ENCODE measurements around the gene FTL.
A peak's percentile ranks its signal among the peaks of the same experiment; 100 is the strongest.

Gene FTL

DNA sequence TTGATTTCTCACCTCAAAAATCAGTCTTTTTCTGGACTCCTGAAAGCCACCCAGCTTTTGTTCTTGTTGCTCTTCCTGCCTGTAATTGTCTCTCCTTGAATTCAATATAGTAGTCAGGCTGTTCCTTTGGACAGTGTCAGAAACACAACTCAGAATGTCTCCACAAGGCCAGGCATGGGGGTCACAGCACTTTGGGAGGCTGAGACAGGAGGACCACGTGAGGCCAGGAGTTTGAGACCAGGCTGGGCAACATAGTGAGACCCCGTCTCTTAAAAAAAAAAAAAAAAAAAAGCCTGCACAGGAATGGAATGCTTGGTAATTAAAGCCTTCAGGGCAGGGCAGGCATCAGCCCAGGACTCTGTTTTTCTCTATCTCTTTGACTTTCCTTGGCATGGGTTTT lies 19.3 kb upstream of the FTL start:
- DNase-seq (ENCODE audit: low read depth in 2 of 2): no peak

- DNase-seq (ENCODE audit: low read depth in 2 of 2): no peak
Observed at GRCh38 chr19:48946463-48947257, 18.4 kb upstream of the FTL start.

- no peak for DNase-seq (ENCODE audit: low read depth in 2 of 2)
Observed at GRCh38 chr19:48947258-48947542, 17.9 kb upstream of the FTL start.

- no peak for DNase-seq (ENCODE audit: low read depth in 2 of 2)
Observed at GRCh38 chr19:48950159-48950558, 14.9 kb upstream of the FTL start.

- no peak for DNase-seq (ENCODE audit: low read depth in 2 of 2)
Observed at GRCh38 chr19:48950830-48951519, 14.1 kb upstream of the FTL start.

DNA sequence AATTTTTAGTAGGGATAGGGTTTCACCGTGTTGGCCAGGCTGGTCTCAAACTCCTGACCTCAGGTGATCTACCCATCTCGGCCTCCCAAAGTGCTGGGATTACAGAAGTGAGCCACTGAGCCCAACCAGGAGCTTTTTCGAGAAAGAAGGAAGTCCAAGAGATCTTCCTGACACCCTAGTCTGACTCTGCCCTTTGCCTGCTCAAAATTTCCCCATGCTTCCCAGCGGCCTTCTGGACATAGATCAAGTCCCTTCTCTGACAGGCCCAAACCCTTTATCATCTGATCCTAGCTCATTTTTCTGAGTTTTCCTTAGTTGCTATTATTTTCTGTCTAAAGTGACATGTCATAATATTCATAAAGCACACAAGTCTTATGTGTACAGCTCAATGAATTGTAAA lies 12.0 kb upstream of the FTL start:
- no peak for DNase-seq (ENCODE audit: low read depth in 2 of 2)

GRCh38 chr19:48953990-48954594 lies 11.0 kb upstream of the FTL start:
- DNase-seq (ENCODE audit: low read depth in 2 of 2): no peak

DNA sequence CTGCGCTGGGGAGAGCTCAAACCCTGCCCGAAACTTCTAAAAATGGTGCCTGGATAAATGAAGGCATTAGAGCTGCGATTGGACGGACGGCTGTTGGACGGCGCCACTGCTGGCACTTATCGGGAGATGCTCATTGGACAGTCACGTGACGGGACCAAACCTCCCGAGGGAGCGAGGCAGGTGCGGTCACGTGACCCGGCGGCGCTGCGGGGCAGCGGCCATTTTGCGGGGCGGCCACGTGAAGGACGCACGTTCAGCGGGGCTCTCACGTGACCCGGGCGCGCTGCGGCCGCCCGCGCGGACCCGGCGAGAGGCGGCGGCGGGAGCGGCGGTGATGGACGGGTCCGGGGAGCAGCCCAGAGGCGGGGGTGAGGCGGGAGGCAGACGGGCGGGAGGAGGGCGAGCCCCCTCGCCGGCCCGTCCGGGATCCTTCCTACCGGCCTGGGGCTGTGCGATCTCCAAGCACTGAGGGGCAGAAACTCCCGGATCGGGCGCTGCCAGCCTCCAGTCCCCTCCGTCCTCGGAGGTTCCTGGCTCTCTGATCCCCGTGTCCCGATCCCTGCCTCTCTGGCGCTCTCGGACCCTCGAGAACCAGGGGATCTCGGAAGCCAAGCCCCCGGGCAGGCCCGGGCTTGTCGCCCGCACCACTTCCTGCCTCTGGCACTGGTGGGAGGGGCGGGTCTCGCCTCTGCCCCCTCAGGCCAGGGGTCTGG lies 10.4 kb upstream of the FTL start, which contains the start of gene BAX:
TSS of gene BAX (plus strand) at position 281 of the 713 bp plus-strand sequence. CDS start at position 335, 54 bp downstream.
- DNase-seq (ENCODE audit: low read depth in 2 of 2): peak; percentile 55 to 82

- DNase-seq (ENCODE audit: low read depth in 2 of 2): no peak
Observed at GRCh38 chr19:48955308-48955958, 9.7 kb upstream of the FTL start.

DNA sequence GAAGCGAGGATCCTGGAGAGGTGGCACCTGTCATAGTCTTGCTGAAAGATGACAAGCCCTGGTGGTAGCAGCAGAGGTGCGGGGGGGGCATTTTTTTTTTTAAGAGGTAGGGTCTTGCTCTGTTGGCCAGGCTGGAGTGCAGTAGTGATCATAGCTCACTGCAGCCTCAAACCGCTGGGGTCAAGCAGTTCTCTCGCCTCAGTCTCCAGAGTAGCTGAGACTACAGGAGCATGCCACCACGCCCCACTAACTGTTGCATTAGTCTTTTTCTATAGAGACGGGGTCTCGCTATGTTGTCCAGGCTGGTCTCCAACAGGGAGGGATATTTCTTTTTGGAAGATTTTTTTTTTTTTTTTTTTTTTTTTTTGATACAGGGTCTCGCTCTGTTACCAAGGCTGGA lies 7.1 kb upstream of the FTL start:
- DNase-seq (ENCODE audit: low read depth in 2 of 2): no peak

DNA sequence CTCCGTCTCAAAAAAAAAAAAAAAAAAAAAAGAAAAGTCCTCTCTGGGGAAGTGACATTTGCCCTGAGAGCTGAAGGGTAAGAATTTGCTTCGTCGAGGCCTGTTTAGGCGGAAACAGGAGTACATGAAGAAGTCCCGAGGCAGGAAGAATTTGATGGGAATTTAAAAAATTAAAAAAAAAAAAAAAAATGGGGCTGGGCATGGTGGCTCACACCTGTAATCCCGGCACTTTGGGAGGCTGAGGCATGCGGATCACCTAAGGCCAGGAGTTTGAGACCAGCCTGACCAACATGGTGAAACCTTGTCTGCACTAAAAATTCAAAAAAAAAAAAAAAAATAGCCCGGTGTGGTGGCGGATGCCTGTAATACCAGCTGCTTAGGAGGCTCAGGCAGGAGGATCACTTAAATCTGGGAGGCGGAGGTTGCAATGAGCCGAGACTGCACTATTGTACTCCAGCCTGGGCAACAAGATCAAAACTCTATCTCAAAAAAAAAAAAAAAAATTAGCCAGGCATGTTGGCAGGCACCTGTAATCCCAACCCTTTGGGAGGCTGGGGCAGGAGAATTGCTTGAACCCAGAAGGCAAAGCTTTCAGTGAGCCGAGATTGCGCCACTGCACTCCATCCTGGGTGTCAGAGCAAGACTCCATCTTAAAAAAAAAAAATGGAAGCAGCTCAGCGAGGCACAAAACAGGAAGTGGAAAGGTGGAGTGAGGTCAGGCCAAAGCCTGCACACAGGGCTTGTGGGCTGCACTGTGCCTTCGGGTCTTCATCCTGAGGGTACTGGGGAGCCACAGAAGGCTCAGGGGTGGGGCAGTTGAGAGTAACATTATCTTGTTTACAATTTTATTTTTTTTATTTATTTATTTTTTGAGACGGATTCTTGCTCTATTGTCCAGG lies 5.5 kb upstream of the FTL start:
- DNase-seq (ENCODE audit: low read depth in 2 of 2): no peak

DNA sequence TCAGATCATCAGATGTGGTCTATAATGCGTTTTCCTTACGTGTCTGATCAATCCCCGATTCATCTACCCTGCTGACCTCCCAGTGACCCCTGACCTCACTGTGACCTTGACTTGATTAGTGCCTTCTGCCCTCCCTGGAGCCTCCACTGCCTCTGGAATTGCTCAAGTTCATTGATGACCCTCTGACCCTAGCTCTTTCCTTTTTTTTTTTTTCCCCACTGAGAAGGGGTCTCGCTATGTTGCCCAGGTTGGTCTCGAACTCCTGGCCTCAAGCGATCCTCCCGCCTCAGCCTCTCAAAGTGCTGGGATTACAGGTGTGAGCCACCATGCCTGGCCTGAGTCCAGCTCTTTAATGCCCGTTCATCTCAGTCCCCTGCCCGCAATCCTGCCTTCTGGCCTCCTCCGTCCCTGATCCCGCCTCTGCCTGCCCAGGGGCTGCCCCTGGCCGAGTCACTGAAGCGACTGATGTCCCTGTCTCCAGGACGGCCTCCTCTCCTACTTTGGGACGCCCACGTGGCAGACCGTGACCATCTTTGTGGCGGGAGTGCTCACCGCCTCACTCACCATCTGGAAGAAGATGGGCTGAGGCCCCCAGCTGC lies 4.0 kb upstream of the FTL start:
- no peak for DNase-seq (ENCODE audit: low read depth in 2 of 2)

- no peak for DNase-seq (ENCODE audit: low read depth in 2 of 2)
Observed at GRCh38 chr19:48961673-48962028, 3.5 kb upstream of the FTL start.

GRCh38 chr19:48962029-48962848 lies 2.9 kb upstream of the FTL start:
- DNase-seq (ENCODE audit: low read depth in 2 of 2): no peak

- DNase-seq (ENCODE audit: low read depth in 2 of 2): no peak
Observed at GRCh38 chr19:48962849-48963165, 2.3 kb upstream of the FTL start.

DNA sequence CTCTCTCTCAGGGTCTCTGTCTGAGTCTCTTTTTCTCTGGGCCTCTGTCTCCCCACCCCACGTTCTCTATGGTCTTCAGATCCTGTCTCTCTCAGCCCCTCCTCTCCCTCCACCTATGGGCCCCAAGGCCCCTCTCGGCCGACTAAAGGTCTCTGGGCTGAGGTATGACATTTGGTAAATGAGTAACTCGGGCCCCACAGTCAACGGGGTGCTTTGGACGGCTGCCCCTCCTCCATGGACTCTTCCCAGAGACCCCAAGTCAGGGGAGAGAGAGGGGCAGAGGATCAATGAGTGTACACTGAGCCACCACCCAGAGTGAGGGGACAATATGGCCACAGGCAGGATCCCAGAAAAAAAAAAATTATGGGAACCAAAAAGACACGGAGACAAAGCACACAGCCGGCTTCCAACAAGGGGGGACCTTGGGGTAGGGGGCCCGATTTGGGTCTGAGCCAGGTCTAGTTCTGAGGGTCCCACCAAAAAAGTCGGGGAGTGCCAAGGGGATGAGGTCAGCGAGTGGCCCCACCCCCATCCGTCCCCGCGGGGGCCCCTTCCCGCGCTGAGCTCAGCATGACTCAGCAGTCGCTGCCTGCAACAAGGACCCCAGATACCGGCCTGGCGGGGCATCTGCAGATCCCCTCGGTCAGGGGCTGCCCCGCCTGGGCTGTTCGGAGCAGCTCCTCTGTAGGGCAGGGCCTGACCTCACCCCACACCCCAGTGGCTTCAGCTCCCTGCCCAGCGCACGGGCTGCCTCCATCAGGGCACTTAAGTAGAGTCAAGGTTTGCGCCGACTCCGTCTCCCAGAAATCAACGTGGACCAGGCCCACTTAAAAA lies 1.5 kb upstream of the FTL start:
- peak in 1 of 2 donors; percentile 48 for DNase-seq (ENCODE audit: low read depth in 2 of 2)

DNA sequence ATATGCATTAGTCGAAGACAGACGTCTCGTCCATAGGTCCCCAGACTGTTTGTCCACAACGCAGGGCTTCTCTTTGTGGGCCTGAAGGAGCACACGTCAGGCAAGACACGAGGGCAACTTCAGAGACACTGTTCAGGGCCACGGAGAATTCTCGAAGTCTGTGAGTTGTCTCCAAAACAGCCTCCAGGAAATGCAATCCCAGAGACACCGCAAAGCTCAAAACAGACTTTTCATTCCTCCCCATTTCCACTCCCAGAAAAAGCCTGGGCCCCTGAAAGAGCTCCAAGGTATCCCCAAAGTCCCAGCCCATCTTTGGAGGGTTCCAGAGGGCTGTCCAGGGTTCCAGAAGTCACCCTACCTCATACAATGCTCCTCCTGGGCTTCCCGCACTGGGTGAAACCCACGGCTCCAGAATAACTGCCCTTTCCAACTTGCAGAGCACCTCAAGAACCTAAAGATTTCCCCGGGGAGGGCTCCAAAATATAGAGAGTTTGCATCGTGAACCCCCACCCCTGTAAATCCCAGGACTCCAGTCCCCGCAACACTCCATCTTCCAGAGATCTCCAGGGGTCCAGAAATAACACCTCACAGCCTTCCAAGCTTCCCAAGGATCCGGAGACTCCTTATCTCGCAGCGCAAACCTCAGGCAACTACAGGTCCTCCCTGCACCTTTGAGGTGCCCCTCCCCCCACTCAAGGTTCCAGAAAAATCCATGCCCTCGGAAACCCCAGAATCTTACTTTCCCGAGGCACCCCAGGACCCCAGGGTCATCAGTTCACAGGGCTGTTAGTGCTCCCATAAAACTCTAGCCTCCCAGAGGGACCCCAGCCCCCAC lies 687 bp upstream of the FTL start:
- no peak for DNase-seq (ENCODE audit: low read depth in 2 of 2)

Measured in stimulated activated CD4-positive, alpha-beta T cell treated with anti-CD3 and anti-CD28 coated beads, Interleukin-1b, Interleukin-23, amount 100 ng/mL, for 1 hour (primary cell).